Prostate gland (tissue), 2 donors: ENCODE data around the gene NCOA5.

Experiments
- CTCF ChIP-seq, 4 experiments: fragments of 200-600 bp in 2 of 4; fragments of 450-650 bp in 2 of 4; sonication (generic) in 2 of 4; IDR thresholded peaks; 1 replicate in 3 of 4; 2 replicates in 1 of 4; pipeline ENCODE4 v1.5.1; 2016 to 2019; ENCODE audit warnings: antibody characterized with exemption in 4 of 4, mild to moderate bottlenecking in 2 of 4, moderate library complexity in 2 of 4
- POLR2A ChIP-seq: fragments of 450-650 bp; IDR thresholded peaks from one replicate; pipeline ENCODE4 v1.6.1; 2016; ENCODE audit warnings: antibody characterized with exemption, mild to moderate bottlenecking
- POLR2AphosphoS5 ChIP-seq: sonication (generic); formaldehyde crosslinking; IDR thresholded peaks from one replicate; pipeline ENCODE4 v1.6.1; 2017; ENCODE audit warnings: antibody characterized with exemption

GRCh38 chr20:46114449-46114848 is 24.7 kb upstream of the NCOA5 start:
- TF ChIP-seq CTCF (IDR thresholded peaks at IDR 0.05) (no peak), POLR2A (no peak), POLR2AphosphoS5 (no peak)
